HL-60/S4 treated with retinoic acid at 250 ng/mL for 4 days and 3 days (cell line): ENCODE results near the gene MFSD6L.

Source experiments
- in situ Hi-C: fragments of 300-500 bp; cut with MboI; formaldehyde crosslinking; loops from 2 replicates; pipeline ENCODE4 v1.7.0; 2022; ENCODE audit warnings: low sequenced_read_pairs

Gene MFSD6L, protein sequence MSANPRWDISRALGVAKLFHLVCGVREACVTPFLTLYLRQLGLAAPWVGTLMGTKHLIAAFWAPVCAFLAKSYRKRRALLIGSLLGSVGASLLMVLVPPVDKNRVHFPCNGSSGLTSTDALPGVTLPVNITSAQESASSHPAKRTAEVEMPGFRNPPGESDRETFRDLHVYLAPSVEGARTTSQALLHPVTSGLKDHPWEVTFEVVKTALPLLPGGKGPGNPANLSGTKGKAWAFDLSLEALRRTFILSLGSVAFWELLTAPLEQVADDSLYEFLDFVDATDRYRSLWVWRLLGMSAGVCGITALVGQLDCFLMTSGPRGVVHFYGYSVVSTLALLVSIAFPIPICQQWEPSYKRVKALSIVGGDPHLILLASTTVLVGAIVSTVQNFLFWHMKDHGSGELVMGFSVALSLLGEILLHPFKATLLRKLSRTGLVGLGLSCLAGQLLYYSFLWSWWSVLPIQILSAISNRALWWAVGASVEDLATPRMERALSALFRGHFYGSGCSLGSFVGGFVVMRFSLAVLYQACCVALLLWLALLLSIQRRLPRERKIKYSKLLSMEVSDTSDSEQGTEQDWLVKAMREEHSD

DNA sequence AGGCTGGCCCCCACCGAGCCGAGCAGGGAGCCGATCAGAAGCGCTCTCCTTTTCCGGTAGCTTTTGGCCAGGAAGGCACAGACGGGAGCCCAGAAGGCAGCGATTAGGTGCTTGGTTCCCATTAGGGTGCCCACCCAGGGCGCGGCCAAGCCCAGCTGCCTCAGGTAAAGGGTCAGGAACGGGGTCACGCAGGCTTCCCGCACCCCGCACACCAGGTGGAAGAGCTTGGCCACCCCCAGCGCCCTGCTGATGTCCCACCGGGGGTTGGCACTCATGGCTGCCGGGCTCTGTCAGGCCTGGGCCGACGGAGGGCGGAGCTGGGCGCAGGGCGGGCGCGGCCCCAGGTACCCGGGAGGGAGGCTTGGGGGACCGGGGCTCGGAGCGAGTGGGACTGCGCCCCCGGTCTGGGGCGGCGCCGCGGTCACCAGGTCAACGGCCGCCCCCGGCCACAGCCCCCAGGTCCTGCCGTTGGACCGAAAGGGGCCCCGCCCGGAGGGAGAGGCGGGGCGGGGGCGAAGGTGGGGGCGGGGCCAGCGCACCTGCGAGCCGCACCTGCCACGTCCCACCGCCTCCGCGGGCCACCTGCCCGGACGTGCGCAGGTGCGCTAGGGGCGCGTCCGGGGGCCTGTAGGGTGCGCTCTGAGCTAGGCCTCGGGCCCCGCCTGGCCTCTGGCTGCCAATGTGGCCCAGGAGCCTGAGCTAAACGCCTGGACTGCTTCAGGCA lies at the start of gene MFSD6L:
TSS of gene MFSD6L (minus strand) at position 520 of the 724 bp plus-strand sequence. CDS start at position 275, 245 bp downstream.
- in situ Hi-C loops: no loop called here

DNA sequence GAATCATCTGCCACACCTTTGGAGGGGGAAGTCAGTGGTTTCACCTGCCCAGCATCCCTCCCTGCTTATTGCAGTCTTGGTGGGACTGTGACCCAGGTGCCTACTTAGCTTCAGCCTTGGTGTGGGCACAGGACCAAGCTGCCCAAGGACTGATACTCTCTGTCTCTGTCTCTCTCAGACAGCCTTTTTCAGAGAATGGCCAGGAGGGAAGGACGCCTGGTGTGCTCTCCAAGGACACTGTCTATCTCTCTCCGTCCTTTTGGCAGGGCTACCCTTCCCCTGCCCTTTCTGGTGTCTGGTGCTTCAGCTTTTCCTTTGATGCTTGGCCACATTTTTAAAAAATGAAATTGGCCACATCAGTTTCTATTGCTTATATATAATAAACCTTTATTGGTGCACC lies 48.7 kb upstream of the MFSD6L start:
- in situ Hi-C loops: no loop called here

DNA sequence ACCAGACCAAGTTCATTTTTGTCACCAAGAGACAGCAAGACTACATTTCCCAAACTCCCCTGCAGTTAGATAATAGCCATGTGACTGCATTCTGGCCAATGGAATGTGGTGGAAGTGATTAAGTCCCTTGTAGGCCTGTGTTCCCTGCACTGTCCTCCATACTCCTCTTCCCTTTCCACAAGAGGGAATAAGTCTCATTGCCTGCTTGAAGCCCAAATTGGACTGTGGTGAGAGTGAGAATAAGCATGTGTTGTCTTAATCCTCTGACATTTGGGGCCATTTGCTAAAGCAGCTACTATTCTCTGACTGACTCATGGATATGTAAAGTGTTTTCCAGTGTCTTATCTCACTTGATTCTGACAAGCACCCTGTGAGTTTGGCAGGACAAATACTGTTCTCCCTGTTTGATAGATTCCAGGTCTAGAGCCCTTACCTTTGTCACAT lies 47.6 kb upstream of the MFSD6L start:
- in situ Hi-C loops: no loop called here

DNA sequence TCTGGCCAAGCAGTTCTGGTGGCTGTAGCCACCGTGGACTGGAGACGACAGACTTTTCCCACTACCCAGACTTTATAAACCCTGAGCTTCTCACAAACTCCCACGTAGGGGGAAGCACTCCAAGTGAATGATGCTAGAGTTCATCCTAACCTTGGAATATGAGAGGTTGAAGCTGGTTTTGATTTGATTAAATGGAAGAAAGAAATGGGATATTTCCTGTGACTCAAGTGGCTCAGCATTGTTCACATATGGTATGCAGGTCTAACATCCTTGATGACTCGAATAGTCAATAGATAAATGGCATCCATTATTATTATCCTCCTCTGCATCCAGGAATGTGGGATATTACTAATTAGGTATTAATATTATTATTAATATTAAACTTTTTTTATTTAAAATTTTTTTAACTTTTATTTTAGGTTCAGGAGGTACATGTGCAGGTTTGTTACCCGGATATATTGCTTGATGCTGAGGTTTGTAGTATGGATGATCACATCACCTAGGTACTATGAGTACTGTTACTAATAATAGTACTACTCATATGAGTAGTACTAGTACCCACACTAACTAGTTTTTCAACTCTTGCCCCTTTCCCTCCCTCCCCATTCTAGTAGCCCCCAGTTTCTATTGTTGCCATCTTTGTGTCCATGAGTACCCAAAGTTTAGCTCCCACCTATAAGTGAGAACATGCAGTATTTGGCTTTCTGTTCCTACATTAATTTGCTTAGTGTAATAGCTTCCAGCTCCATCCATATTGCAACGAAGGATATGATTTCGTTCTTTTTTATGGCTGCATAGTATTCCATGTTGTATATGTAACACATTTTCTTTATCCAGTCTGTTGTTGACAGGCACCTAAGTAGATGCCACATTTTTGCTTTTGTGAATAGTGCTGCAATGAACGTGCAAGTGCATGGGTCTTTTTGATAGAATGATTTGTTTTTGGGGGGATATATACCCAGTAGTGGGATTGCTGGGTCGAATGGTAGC lies 45.4 kb upstream of the MFSD6L start:
- in situ Hi-C loops: no loop called here

DNA sequence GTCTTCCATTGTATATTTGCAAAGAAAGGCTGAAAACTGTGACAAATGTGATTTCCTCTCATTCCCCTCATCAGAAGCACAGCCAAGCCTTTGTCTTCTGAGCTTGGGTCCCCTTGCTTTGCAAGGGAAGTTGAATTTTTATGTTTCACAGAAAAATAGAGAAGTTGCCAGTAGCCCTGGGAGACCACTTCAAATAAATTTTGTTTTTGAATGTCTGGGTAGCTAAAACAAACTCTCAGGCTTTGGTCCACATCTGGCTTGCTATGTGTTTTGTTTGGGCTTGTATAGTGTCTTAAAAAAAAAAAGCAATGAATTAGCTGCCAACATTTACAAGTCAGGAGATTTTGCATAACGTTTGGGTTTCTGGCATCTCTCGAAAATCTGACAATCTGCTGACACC lies 44.2 kb upstream of the MFSD6L start:
- in situ Hi-C loops: no loop called here

DNA sequence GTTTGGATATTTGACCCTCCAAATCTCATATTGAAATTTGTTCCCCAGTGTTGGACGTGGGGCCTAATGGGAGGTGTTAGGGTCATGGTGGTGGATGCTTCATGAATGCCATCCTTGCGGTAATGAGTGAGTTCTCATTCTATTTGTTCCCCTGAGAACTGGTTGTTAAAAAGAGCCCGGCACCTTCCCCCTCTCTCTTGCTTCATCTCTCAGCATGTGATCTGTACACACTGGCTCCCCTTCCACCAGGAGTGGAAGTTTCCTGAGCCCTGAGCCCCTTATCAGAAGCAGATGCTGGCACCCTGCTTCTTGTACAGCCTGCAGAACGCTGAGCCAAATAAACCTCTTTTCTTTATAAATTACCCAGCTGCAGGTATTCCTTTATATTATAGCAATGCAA lies 42.7 kb upstream of the MFSD6L start:
- in situ Hi-C loops: no loop called here

DNA sequence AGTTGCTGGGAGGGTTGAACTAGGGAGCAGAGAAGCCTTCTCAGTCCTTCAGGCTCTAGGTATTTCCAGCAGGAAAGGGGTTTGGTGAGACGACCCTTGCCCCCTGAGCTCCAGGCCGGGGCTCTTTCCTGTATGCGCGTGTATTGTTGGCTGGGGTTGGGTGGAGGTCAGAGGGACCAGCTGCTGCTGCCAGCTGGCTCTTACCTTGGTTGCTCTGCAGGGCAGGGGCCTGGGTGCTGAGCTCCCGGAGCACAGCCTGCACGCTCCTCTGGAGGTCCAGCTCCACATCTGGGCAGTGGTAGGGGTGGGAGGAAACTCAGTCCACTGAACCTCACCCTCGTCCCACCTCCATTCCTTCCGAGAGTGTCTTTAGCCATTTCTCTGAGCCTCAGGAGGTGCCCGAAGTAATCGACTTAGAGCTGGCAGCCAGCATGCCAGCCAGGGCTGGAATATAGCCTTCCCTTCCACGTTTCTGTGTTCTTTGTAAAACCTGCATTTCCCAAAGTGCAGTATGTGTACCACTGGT lies 40.3 kb upstream of the MFSD6L start:
- in situ Hi-C loops: no loop called here

DNA sequence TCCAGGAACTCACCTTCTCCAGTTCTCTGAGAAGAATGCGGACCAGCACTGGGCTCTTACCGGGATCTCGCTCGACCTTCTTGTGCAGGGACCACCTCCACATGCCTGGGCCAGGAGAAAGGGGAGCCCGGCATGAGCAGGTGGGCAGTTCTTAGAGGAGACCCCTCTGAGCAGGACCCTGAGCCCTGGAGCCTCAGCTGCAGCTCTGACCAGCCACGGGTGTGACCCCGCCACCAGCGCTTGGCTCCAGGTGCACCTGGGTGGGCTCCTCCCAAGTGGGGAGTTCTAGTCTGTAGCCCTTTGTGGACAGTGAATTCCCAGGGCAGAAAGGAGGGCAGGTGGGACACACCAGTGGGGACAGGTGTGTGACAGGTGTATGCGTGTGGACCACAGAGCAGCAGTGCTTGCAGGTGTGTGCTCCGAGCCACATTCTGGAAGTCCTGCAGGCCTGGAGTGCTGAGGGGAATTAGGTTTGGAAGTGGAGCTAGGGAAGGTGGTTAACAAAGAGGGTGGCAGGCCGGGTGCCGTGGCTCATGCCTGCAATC lies 39.5 kb upstream of the MFSD6L start:
- in situ Hi-C loops: no loop called here

DNA sequence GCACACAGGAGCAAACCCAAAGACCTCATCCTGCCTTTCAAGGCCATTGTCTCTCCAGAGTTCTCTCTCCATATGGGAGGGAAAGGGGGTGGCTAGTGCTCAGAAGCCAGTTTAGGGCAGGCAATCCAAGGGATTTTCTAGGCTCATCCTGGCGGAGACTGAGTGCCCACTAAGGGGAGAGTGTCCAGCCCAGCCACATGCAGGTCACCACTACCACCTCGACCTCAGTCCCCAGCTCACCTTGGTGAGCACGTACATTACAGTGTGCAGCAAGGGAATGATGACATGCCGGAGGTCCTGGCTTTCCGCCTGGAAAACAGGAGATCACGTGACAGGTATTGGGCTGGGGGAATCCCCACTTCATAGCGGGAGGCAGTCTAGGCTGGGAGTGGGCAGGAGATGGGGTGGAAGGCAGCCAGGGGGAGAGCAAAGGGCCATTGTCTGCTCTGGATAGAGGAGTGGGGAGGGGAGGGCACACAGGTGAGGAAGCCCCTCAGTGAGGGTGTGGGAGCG lies 38.5 kb upstream of the MFSD6L start:
- in situ Hi-C loops: no loop called here

DNA sequence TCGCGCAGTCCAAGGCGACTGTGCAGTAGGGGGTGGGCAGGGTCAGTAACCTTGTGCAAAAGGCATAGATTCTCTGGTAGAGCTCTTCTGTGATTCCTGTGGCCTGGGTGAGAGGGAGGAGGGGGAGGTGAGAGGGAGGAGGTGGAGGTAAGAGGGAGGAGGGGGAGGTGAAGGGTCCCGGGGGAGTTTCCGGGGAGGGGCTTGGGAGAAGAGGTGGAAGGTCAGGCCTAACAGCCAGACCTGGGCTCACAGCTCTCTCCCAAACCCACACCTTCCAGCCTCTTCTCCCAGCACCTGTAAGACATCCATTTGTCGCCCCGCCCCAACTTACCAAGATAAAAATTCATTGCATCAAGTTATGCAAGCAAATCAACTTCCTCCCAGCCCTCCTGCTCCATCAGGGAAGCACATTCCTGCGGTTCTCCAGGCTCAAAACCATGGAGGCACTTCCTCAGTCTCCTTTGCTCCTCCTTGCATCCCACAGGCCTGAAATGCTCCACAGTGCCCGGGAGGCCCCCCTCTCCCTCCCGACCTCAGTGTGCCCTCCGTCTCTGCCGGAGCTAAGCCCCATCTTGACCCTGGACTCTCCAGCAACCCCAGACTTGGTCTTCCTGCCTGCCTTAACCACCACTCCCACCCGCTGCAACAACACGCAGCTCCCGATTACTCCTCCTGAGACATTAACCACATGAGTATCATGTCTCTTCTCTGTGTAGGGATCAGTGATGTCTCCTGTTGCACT lies 37.8 kb upstream of the MFSD6L start:
- in situ Hi-C loops: no loop called here

DNA sequence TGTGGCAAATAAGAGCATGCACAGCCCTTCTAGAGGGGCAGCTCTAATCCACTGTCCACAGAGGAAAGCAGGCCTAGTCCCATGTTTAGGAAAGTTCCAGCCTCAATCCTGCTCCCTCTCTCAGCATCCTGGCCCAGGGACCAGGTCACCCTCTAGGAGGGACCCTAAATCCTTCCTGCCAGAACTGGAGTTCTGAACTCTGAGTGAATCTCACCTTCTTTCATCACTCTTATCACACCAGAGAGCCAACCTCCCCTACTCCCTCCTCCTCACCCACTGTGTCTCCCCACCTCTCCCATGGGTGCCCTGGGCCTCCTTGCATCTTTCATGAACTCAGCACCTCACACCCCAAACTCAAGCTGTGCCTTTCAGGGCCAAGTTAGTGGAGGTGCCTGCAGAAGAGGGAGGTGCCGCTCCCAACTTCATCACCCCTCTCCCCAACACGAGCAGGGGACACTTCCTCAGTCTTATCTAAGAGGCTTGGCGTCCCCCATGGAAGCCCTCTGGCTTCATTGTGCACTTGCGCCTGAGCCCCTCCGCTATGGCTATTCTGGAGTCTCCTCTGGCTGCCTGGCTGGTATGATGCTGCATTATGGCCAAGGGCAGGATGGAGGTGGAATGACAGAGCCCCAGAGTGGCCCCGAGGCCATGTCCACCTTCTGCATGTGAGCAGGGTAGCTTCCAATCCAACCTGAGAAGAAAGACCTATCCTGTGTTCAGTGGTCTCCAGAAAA lies 36.6 kb upstream of the MFSD6L start:
- in situ Hi-C loops: no loop called here

DNA sequence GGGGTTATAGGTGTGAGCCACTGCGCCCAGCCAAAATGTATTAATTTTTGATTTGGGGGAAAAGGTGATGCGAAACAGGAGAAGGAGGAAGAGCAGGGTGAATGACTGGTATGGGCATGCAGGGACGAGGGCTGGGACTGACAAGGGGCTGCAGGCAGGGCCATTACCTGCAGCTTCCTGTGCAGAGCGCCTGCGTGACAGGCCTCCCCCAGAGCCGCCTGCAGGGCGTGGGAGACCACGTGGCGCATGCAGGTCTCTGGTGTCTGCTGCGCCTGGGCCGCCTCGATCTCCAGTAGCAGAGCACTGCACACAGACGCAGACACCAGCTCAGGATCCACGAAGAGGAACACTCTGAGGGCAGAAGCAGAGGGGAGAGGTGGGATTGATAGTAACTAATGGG lies 35.9 kb upstream of the MFSD6L start:
- in situ Hi-C loops: no loop called here

DNA sequence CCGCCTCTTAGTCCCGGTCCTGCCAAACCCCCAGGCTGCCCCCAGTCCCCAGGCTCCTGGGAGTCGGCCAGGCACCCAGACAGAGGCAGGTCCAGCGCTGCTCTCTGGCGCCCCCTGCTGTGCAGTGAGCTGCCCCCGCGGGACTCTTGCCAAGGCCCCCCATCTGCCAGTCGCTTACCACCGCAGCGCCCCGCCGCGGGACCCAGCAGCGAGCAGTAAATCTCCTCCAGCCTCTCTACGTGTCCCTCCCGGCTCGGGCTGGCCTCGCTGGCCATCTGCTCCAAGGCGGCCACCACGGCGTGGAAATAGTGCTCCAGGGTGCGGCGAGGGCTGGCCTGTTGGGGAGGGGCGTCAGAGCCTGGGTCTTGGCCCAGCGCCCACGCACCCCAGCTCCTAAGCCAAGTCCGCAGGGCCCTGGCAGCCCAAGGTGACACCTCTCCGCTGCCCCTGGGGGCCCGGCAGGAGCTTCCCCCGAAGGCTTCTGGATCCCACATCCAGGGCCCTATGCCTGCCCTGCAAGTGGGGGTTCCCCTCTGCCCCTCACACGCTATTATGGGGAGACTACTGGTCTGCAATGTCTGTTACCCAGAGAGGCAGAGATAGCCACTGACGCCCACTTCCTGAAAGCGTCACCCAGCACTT lies 33.7 kb upstream of the MFSD6L start:
- in situ Hi-C loops: no loop called here

DNA sequence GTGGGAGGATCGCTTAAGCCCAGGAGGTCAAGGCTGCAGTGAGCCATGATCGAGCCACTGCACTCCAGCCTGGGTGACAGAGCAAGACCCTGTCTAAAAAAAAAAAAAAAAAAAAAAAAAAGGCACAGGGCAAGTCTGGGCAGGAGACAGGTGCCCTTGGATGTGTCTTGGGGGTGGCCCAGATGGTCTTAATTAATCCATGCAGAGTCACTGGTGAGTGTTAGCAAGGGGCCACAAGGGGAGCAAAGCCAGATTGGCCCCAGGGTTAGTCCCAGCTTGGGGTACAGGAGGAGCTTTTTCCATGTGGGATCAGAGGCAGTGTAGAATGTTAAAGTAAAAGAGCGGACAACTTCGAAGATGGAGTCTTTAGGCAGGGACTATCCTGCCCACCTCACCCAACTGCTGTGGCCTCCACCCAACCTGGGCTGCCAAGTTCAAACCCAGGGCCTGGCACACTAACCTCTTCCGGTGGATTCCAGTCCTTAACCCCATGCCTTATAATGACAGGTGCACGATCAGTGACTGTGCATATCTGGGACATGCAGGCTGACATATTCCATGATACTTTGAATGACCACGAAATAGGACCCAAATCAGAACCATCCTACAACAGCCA lies 32.2 kb upstream of the MFSD6L start:
- in situ Hi-C loops: no loop called here

DNA sequence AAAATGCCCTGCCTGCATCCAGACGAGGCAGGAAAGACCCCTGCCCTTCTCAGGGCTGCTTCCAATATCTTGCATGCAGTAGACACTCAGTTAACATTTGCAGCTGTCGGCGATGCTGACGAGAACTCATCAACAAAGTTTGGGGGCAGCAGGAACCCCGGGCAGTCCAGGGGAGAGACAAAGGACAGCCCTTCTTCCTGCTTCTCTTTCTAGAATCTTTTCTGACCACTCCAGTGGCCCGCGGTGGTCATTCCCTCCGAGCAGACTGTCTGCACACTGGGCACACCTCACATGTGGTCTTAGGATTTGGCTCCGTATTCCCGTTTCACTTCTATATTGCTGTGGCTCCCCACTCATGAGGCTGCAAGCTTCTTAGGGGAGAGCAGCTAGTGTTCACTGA lies 31.0 kb upstream of the MFSD6L start:
- in situ Hi-C loops: no loop called here

DNA sequence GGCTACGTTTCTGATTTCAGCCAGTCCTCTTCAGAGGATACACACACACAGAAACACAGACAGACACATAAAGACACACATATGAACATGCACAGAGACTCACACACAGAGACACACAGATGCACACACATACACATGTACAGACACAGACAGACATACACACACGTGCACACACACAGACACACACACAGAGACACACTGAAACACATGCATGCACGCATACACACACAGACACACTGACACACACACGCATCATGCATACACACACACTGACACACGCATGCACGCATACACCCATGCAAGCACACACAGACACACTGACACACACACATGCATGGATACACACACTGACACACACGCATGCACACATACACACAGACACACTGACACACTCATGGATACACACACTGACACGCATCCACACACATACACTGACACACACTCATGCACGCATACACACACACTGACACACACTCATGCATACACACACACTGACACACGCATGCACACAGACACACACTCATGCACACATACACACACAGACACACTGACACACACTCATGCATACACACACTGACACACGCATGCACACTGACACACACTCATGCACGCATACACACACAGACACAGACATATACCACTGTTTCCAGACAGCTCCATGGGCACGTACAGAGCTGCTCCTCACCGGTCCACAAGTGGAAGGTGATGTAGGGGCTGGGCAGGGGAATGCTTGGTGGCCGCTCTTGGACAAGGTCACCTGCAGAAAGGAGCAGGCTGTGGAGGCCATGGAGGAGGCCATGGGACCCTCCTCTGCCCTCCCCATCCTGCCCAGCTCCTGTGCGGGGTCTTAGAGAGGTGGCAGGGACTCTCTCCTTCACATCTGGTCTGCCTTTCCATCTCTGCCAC lies 30.1 kb upstream of the MFSD6L start:
- in situ Hi-C loops: no loop called here

DNA sequence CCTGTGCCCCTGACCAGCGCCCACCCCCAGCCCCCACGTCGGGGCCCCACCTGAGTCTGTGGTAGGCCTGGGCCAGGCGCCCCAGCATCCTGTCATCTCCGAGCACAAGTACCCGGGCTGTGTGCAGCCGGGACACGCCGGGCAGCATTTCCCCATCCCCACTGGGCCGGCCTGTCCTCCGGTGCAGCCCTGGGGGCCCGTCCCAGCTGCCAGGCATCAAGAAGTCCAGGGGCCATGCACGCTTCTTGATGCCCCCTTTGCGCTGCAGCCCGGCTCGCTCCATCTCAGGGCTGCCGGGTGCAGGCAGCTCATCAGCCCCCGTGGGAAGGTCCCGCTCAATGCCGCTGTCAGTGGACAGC lies 29.3 kb upstream of the MFSD6L start:
- in situ Hi-C loops: no loop called here
